Activated CD4-positive, alpha-beta T cell treated with anti-CD3 and anti-CD28 coated beads, Interleukin-2, amount 50 U/mL, for 24 hours (primary cell): ENCODE measurements around the gene SLC15A2.
"Not testable (repeated sequence)": the region's sequence is repeated elsewhere in the genome, so short reads cannot be mapped to it uniquely, and the experiment has no call there.

Experiments
- DNase-seq, 2 donors: peaks; one replicate each; pipeline ENCODE4 v3.0.0-alpha.2; 2020; ENCODE audit warnings: low read depth in 1 of 2, low spot score in 1 of 2

Gene SLC15A2

GRCh38 chr3:121894301-121894990 is at the start of gene SLC15A2:
Gene SLC15A2, plus strand, starts transcription at chr3:121894401. Its CDS starts 76 bp downstream, at chr3:121894477.
- no peak for DNase-seq

- no peak for DNase-seq
Observed at GRCh38 chr3:121844892-121845291, 49.3 kb upstream of the SLC15A2 start.

GRCh38 chr3:121852256-121852655 is 41.9 kb upstream of the SLC15A2 start:
- no peak for DNase-seq

- no peak for DNase-seq
Observed at GRCh38 chr3:121855555-121855954, 38.6 kb upstream of the SLC15A2 start.

- not testable (repeated sequence) for DNase-seq
Observed at GRCh38 chr3:121857778-121858177, 36.4 kb upstream of the SLC15A2 start.

GRCh38 chr3:121863247-121863646 is 31.0 kb upstream of the SLC15A2 start:
- DNase-seq = not testable (repeated sequence)

- no peak for DNase-seq
Observed at GRCh38 chr3:121863801-121864200, 30.4 kb upstream of the SLC15A2 start.

- no peak for DNase-seq
Observed at GRCh38 chr3:121869736-121870135, 24.5 kb upstream of the SLC15A2 start.

GRCh38 chr3:121870717-121871116 is 23.5 kb upstream of the SLC15A2 start:
- DNase-seq = no peak

GRCh38 chr3:121871430-121871829 is 22.8 kb upstream of the SLC15A2 start:
- DNase-seq = no peak

- DNase-seq = no peak
Observed at GRCh38 chr3:121878411-121878810, 15.8 kb upstream of the SLC15A2 start.

GRCh38 chr3:121883507-121883906 is 10.7 kb upstream of the SLC15A2 start:
- no peak for DNase-seq

- DNase-seq = no peak
Observed at GRCh38 chr3:121885386-121885785, 8.8 kb upstream of the SLC15A2 start.

GRCh38 chr3:121895121-121895520 is 920 bp downstream of the SLC15A2 start:
- no peak for DNase-seq

GRCh38 chr3:121895736-121896135 is 1.5 kb downstream of the SLC15A2 start:
- no peak for DNase-seq

- DNase-seq = no peak
Observed at GRCh38 chr3:121896823-121897222, 2.6 kb downstream of the SLC15A2 start.

GRCh38 chr3:121897296-121897695 is 3.1 kb downstream of the SLC15A2 start:
- no peak for DNase-seq

GRCh38 chr3:121913305-121913990 is 19.2 kb downstream of the SLC15A2 start:
- DNase-seq = no peak

- no peak for DNase-seq
Observed at GRCh38 chr3:121914081-121914998, 20.1 kb downstream of the SLC15A2 start.

- DNase-seq = no peak
Observed at GRCh38 chr3:121916189-121916588, 22.0 kb downstream of the SLC15A2 start.

- DNase-seq = no peak
Observed at GRCh38 chr3:121918779-121919483, 24.7 kb downstream of the SLC15A2 start.
